ENCODE results near the gene TPRG1L.

The TPRG1L gene

DNA sequence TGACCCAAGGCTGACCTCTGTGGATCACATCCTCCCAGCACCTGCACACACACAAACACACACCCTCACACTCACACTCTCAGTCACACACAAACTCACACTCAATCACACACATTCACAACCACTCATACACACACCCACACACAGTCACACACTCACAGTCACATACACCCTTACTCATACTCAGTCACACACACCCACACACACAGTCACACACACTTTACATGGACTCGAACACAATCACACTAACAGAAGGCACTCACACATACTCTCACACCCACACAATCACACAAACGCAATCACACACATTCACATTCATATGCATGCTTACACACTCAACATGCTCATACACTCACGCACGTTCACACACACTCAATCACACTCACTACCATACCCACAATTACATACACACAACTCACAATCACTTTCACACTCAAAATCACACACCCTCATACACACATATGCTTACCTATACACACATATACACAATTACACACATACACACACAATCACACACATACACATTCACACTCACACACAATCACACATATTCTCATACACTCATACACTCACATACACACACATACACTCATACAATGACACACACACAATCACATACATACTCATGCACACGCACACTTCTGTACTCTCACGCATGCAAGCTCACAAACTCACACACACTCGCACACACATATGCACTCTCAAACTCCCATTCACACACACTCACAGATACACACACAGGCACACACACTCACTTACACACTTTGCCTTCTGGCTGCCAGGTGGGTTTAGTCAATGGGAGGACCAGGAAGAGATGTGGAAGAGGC, 19.6 kb upstream of the TPRG1L start:
- TF ChIP-seq, protein P1, sequence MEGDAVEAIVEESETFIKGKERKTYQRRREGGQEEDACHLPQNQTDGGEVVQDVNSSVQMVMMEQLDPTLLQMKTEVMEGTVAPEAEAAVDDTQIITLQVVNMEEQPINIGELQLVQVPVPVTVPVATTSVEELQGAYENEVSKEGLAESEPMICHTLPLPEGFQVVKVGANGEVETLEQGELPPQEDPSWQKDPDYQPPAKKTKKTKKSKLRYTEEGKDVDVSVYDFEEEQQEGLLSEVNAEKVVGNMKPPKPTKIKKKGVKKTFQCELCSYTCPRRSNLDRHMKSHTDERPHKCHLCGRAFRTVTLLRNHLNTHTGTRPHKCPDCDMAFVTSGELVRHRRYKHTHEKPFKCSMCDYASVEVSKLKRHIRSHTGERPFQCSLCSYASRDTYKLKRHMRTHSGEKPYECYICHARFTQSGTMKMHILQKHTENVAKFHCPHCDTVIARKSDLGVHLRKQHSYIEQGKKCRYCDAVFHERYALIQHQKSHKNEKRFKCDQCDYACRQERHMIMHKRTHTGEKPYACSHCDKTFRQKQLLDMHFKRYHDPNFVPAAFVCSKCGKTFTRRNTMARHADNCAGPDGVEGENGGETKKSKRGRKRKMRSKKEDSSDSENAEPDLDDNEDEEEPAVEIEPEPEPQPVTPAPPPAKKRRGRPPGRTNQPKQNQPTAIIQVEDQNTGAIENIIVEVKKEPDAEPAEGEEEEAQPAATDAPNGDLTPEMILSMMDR (IDR thresholded peaks at IDR 0.05; ENCODE audit: insufficient read depth, missing control alignments) = no peak
- no peak for FAIRE-seq
- no peak for DNase-seq (ENCODE audit: insufficient read length, low spot score)

DNA sequence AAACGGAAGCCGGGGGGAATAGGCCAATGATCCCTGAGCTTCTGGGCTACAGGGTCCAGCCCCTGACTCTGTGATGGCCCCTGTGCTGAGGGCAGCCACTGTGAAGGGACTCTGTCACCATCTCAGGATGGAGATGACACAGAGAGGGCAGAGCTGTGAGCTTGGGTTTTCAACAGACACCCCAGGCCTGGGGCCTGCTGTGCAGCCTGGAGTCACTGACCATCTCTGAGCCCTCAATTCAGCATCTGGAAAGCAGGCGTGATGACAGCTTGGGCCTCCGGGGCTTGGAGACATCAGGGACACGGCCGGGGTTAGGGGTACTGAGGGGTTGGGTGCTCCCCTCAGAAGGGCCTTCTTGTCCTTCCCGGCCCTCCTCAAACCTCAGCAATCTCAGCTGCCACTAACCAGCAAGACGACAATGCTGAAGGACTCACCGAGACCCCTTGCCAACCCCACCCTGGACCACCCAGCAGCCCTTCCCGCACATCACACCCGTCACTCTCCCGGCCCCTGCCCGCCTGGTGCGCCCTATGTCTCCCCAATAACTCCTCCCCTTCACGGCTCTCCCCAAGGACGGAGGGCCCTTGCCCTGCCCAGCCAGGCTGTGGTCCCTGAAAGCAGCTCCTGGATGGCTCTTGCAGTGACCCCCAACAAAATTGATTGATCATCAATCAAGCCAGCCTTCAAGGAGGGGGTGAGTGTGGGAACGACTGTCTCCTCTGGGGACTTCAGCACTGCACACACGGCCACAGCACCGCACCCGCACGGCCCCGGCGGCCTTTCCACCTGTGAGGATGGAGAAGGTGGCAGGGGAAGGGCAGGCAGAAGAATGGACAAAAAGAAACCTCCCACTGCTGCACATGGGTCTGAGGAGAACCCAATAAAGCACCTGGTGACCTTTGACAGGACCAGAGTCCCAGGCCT, 17.8 kb upstream of the TPRG1L start:
- FAIRE-seq (no peak), DNase-seq (ENCODE audit: insufficient read length, low spot score) (no peak)
- TF ChIP-seq, protein P1 (IDR thresholded peaks at IDR 0.05; ENCODE audit: insufficient read depth, missing control alignments) = no peak

DNA sequence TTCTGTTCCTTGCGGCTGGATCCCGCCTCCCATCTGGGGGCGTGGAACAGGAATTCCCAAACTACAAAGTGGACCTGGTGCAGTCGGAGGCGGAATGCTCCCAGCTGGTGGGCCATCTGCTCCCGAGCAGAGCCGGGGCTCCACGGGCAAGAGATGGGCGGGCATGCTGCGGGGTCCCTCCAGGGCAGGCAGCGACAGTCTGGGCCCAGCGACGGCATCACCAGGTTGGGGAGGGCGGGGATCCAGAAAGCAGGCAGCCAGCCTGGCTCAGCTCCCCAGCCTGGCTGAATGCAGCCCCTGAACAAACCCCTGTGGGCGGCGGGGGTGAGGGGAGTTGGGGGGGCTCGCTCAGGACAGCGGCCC, 17.1 kb upstream of the TPRG1L start:
- TF ChIP-seq, protein P1 (IDR thresholded peaks at IDR 0.05; ENCODE audit: insufficient read depth, missing control alignments) = no peak
- no peak for FAIRE-seq
- DNase-seq (ENCODE audit: insufficient read length, low spot score) = no peak

DNA sequence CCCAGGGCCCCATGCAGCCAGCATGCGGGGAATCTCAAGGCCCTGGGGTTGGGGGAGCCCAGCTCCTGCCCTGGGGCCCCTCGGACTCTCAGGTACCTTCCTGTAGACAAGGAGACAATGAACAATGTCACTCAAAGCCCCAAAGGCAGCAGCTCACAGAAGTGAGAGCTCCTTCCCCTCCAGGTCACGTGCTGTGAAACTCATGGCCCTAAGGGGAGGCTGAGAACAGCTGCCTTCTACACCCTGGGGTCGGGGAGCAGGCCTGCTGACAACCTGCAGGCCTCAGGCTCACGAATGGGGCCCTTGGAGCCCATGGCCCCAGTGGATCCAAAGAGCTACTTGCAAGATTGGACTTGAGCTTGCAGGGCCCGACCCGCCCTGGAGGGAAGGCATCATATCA, 16.7 kb upstream of the TPRG1L start:
- no peak for FAIRE-seq
- DNase-seq (ENCODE audit: insufficient read length, low spot score) = no peak
- TF ChIP-seq, protein P1 (IDR thresholded peaks at IDR 0.05; ENCODE audit: insufficient read depth, missing control alignments) = no peak

DNA sequence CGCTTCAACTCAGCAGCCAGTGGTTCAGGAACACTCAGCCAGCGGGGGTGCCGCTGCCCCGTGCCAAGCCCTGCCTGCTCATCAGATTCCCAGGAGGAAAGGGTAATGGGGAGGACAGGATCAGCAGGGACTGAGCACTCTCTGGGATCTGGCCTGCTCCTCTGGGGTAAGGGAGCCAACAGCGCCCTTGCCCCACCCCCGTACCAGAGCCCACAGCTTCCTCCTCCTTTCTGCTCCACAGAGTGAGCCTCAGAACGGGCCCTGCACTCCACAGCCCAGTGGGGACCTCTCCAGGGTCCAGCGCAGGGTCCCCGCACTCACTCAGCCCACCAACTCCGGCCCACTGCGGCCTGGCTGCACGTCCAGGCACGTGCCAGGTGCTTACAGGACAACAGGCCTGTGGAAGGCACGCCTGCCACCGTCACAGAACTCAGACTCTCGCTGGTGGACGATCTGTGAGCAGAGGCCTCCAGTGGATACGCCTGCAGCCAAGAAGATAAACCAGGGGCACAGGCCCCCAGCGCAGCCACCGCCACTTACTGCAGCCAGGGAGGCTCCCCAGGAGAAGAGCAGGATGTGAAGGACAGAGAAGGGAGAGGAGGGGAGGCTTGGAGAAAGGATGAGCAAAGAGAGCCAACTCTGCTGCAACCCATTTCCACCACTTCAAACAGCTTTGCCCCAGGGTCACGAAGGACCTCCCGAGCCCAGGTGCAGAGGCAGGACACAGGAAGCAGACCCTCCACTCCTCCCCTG, 15.6 kb upstream of the TPRG1L start:
- no peak for FAIRE-seq
- no peak for DNase-seq (ENCODE audit: insufficient read length, low spot score)
- TF ChIP-seq, protein P1 (IDR thresholded peaks at IDR 0.05; ENCODE audit: insufficient read depth, missing control alignments) = no peak

DNA sequence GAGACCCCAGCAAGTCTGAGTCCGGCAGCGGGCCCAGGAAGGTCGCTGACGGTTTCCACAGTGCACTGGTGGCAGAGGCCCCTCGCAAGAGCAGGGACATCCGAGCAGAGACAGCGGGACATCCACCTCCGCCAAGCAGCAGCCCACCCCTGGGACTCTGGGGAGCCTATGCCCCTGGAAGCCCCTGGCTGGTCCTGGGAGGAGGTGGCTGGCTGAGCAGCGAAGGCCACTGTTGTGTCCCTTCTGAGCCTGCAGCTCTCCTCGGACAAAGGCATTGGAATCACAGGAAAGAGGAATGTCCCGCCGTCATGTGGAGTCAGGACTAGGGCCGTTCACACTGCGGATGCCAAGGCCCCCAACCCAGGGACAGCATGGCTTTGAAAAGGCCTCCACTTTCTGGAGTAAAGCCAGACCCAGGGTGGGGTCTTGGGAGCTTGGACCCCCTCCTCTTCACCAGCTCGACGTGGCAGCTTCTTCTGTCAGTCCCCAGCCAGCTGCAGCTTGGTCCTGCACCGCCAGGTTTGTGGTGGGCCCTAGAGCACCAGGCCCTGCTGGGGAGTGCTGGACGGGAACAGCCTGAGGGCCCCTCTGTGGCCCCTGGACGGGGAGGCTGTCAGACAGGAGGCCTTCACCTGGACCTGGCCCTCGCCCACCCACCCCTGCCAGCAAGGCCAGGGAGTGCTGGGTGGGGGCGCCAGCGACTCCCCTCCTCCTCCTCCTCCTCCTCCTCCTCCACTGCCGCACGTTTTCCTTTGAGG, 14.9 kb upstream of the TPRG1L start:
- TF ChIP-seq, protein P1 (IDR thresholded peaks at IDR 0.05; ENCODE audit: insufficient read depth, missing control alignments) = no peak
- FAIRE-seq (no peak), DNase-seq (ENCODE audit: insufficient read length, low spot score) (no peak)
